Erythroblast (primary cell): ENCODE measurements around the gene TGFBR3L.

Source experiments
- GATA1 ChIP-seq: IDR thresholded peaks from 2 replicates; pipeline ENCODE4 v1.6.1; 2011; ENCODE audit warnings: low read depth, mild to moderate bottlenecking, control low read depth, low read length, moderate library complexity
- POLR2A ChIP-seq: IDR thresholded peaks from 2 replicates; pipeline ENCODE4 v1.6.1; 2011; ENCODE audit warnings: mild to moderate bottlenecking, low read length

DNA sequence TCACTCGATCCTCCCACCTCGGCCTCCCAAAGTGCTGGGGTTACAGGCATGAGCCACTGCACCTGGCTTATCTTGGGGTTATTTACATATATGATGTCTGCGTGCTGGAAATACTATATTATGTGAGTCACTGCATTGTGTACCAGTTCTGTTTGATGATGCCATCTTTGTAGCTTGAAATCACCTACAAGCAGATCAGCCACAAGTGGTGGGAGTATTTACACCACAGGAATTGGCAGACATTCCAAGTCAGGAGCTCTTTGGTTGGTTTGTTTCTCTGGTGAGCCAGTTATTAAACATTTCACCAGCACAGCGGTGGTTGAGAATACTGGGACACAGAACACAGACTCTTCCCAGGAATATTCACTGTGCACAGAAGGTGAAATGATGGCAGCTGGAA lies 33.3 kb downstream of the TGFBR3L start:
- TF ChIP-seq POLR2A, result no peak
- TF ChIP-seq GATA1, result no peak
